GM20431 (cell line): ENCODE measurements around the gene ZBTB47.

Experiments used
- in situ Hi-C: fragments of 300-500 bp; cut with MseI, MboI; formaldehyde crosslinking; loops from one replicate; pipeline ENCODE4 v1.15.0; 2020; ENCODE audit warnings: low sequenced_read_pairs; ENCODE audit not compliant: unreplicated experiment

ZBTB47 gene

GRCh38 chr3:42696356-42697288, 43.1 kb downstream of the ZBTB47 start:
- in situ Hi-C loops = no loop called here

- in situ Hi-C loops = no loop called here
Measured at GRCh38 chr3:42697289-42698051, 44.0 kb downstream of the ZBTB47 start.

- in situ Hi-C loops = no loop called here
Measured at GRCh38 chr3:42698216-42698910, 44.9 kb downstream of the ZBTB47 start.

GRCh38 chr3:42698911-42699230, 45.4 kb downstream of the ZBTB47 start:
- in situ Hi-C loops = no loop called here

GRCh38 chr3:42699511-42699971, 46.0 kb downstream of the ZBTB47 start:
- in situ Hi-C loops = no loop called here

- in situ Hi-C loops = no loop called here
Measured at GRCh38 chr3:42700366-42701288, 47.1 kb downstream of the ZBTB47 start.

- in situ Hi-C loops = no loop called here
Measured at GRCh38 chr3:42701371-42702065, 48.0 kb downstream of the ZBTB47 start.

GRCh38 chr3:42702066-42702951, 48.8 kb downstream of the ZBTB47 start, which contains the start of gene HHATL:
Gene HHATL, minus strand, starts transcription at chr3:42702798. Its CDS starts 1,972 bp downstream, at chr3:42700826.
- in situ Hi-C loops = no loop called here

- in situ Hi-C loops = no loop called here
Measured at GRCh38 chr3:42702982-42703694, 49.6 kb downstream of the ZBTB47 start.

GRCh38 chr3:42703695-42704025, 50.2 kb downstream of the ZBTB47 start:
- in situ Hi-C loops = no loop called here

GRCh38 chr3:42704136-42704841, 50.8 kb downstream of the ZBTB47 start:
- in situ Hi-C loops = no loop called here

GRCh38 chr3:42705058-42705767, 51.7 kb downstream of the ZBTB47 start:
- in situ Hi-C loops = no loop called here

- in situ Hi-C loops = no loop called here
Measured at GRCh38 chr3:42705962-42706585, 52.6 kb downstream of the ZBTB47 start.

- in situ Hi-C loops = no loop called here
Measured at GRCh38 chr3:42706721-42707619, 53.5 kb downstream of the ZBTB47 start.
